Measurements from ENCODE around the gene UHRF1. TPM values are rescaled to one million over a fixed set of nuclear protein-coding genes. Genes with fewer than 3 reads are reported as not detected.

The UHRF1 gene
- total RNA-seq, 1 donor from 2014 or later = 10.4 TPM

- Mint-ChIP-seq H3K4me3 (ENCODE audit: unreplicated experiment) (no peak overlapping the region), H3K9me3 (ENCODE audit: unreplicated experiment) (no peaks in the 10 kb centered on the region), H3K4me1 (ENCODE audit: low read depth, unreplicated experiment) (peaks cover 6% of the 10 kb centered on the region), H3K27me3 (ENCODE audit: unreplicated experiment) (peaks cover 3% of the 10 kb centered on the region), H3K36me3 (ENCODE audit: unreplicated experiment) (no peaks in the 10 kb centered on the region), H3K27ac (ENCODE audit: unreplicated experiment) (no peak overlapping the region)
- TF ChIP-seq CTCF (IDR thresholded peaks at IDR 0.05; ENCODE audit: partially characterized antibody, unreplicated experiment) = no peak
- DNase-seq = no peak
Observed at GRCh38 chr19:4962085-4962619, 52.9 kb downstream of the UHRF1 start.

- no peak overlapping the region for H3K27ac Mint-ChIP-seq (ENCODE audit: unreplicated experiment)
Observed at GRCh38 chr19:4965061-4965460, 55.8 kb downstream of the UHRF1 start.

GRCh38 chr19:4966591-4966990 is 57.3 kb downstream of the UHRF1 start:
- Mint-ChIP-seq H3K36me3 (ENCODE audit: unreplicated experiment) (no peaks in the 10 kb centered on the region), H3K4me3 (ENCODE audit: unreplicated experiment) (no peak overlapping the region), H3K9me3 (ENCODE audit: unreplicated experiment) (peaks cover 12% of the 10 kb centered on the region), H3K27ac (ENCODE audit: unreplicated experiment) (no peak overlapping the region), H3K27me3 (ENCODE audit: unreplicated experiment) (peaks cover 14% of the 10 kb centered on the region), H3K4me1 (ENCODE audit: low read depth, unreplicated experiment) (peaks cover 5% of the 10 kb centered on the region)
- TF ChIP-seq CTCF (IDR thresholded peaks at IDR 0.05; ENCODE audit: partially characterized antibody, unreplicated experiment) = no peak
- DNase-seq = no peak

More at GRCh38 chr19:4965061-4965460, 55.8 kb downstream of the UHRF1 start:
- Mint-ChIP-seq H3K4me1 (ENCODE audit: low read depth, unreplicated experiment) (peaks cover 6% of the 10 kb centered on the region), H3K36me3 (ENCODE audit: unreplicated experiment) (no peaks in the 10 kb centered on the region), H3K9me3 (ENCODE audit: unreplicated experiment) (peaks cover 5% of the 10 kb centered on the region), H3K27me3 (ENCODE audit: unreplicated experiment) (peaks cover 7% of the 10 kb centered on the region), H3K4me3 (ENCODE audit: unreplicated experiment) (no peak overlapping the region)
- no peak for DNase-seq
- TF ChIP-seq CTCF (IDR thresholded peaks at IDR 0.05; ENCODE audit: partially characterized antibody, unreplicated experiment) = no peak

- Mint-ChIP-seq H3K4me1 (ENCODE audit: low read depth, unreplicated experiment) (peaks cover 11% of the 10 kb centered on the region), H3K9me3 (ENCODE audit: unreplicated experiment) (peaks cover 14% of the 10 kb centered on the region), H3K27ac (ENCODE audit: unreplicated experiment) (peak overlapping the region; percentile 29), H3K4me3 (ENCODE audit: unreplicated experiment) (peak overlapping the region; percentile 84), H3K27me3 (ENCODE audit: unreplicated experiment) (peaks cover 17% of the 10 kb centered on the region), H3K36me3 (ENCODE audit: unreplicated experiment) (no peaks in the 10 kb centered on the region)
- DNase-seq = no peak
- no peak for TF ChIP-seq CTCF (IDR thresholded peaks at IDR 0.05; ENCODE audit: partially characterized antibody, unreplicated experiment)
Observed at GRCh38 chr19:4967738-4968461, 58.6 kb downstream of the UHRF1 start.
